ENCODE measurements around the gene CCDC106.
A peak's percentile ranks its signal among the peaks of the same experiment; 100 is the strongest.

Gene CCDC106

DNA sequence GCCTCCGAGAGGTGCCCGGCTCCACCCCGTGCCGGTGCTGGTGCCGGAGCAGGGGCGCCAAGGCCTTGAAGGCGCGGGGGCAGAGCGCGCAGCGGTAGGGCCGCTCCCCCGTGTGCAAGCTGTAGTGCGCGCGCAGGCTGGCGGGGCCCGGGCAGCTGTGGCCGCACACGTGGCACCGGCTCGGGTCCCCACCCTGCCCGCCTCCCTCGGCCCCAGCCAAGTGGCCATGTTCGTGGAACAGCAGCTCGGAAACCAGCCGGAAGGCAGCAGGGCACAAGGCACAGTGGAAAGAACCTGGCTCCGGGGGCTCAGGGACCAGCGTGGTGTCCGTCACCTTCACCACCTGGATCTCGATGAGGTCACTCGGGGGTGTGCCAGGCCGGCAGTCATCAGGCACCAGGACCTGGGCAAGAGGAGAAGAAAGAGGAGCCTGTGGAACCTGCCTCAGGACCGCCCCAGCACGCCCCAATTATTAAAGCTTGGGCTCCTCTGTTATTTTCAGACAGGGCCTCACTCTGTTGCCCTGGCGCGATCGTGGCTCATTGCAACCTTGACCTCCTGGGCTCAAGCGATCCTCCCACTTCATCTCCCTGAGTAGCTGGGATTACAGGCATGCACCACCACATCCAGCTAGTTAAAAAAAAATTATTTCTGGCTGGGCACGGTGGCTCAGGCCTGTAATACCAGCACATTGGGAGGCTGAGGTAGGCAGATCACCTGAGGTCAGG is 25.6 kb upstream of the CCDC106 start:
- Histone ChIP-seq H4K20me1 (ENCODE audit: insufficient read depth) (no peaks in the 10 kb centered on the region), H3K27ac (no peak overlapping the region)
- TF ChIP-seq, protein P1, sequence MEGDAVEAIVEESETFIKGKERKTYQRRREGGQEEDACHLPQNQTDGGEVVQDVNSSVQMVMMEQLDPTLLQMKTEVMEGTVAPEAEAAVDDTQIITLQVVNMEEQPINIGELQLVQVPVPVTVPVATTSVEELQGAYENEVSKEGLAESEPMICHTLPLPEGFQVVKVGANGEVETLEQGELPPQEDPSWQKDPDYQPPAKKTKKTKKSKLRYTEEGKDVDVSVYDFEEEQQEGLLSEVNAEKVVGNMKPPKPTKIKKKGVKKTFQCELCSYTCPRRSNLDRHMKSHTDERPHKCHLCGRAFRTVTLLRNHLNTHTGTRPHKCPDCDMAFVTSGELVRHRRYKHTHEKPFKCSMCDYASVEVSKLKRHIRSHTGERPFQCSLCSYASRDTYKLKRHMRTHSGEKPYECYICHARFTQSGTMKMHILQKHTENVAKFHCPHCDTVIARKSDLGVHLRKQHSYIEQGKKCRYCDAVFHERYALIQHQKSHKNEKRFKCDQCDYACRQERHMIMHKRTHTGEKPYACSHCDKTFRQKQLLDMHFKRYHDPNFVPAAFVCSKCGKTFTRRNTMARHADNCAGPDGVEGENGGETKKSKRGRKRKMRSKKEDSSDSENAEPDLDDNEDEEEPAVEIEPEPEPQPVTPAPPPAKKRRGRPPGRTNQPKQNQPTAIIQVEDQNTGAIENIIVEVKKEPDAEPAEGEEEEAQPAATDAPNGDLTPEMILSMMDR (conservative IDR thresholded peaks at IDR 0.05; ENCODE audit: low read depth, low read length): no peak

DNA sequence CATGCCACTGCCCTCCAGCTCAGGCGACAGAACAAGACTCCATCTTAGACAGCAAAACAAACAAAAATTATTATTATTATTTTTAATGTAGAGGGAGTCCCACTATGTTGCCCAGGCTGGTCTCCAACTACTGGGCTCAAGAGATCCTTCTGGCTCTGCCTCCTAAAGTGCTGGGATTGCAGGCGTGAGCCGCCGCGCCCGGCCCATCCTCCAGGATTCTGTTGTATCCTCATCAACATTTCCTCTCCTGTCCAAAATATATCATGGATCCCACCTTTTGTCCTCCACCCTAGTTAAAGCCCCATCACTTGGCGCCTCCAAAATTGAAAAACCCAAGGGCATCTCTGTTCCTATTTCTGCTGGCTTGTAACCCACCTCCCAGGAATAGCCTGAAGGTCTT is 24.9 kb upstream of the CCDC106 start:
- H2AFZ ChIP-seq (ENCODE audit: low read depth): no peak overlapping the region
- H3K4me3 ChIP-seq (IDR thresholded peaks at IDR 0.05; ENCODE audit: insufficient read depth, low read depth, low read length): no peak overlapping the region
- peaks cover 15% of the 10 kb centered on the region for H3K4me1 ChIP-seq (ENCODE audit: low read depth, poor library complexity, severe bottlenecking)
- TF ChIP-seq, protein P1 (conservative IDR thresholded peaks at IDR 0.05; ENCODE audit: low read depth, low read length): no peak
- no peaks in the 10 kb centered on the region; the same call in 1 of the 2 replicates for H3K27me3 ChIP-seq (ENCODE audit: insufficient read depth, low read depth)
- H3K79me2 ChIP-seq (ENCODE audit: insufficient read depth, low read depth): no peaks in the 10 kb centered on the region
- H3K9ac ChIP-seq: no peak overlapping the region
- no peak overlapping the region for H3K27ac ChIP-seq
- no peaks in the 10 kb centered on the region for H3K36me3 ChIP-seq (ENCODE audit: insufficient read depth)
- H4K20me1 ChIP-seq (ENCODE audit: insufficient read depth): no peaks in the 10 kb centered on the region
- H3K4me2 ChIP-seq: no peak overlapping the region

More for the DNA sequence above, 25.6 kb upstream of the CCDC106 start:
- no peaks in the 10 kb centered on the region; the same call in 1 of the 2 replicates for H3K27me3 ChIP-seq (ENCODE audit: insufficient read depth, low read depth)
- no peak overlapping the region for H3K9ac ChIP-seq
- no peak overlapping the region for H3K4me3 ChIP-seq (IDR thresholded peaks at IDR 0.05; ENCODE audit: insufficient read depth, low read depth, low read length)
- H3K4me2 ChIP-seq: no peak overlapping the region
- H2AFZ ChIP-seq (ENCODE audit: low read depth): no peak overlapping the region
- no peaks in the 10 kb centered on the region for H3K36me3 ChIP-seq (ENCODE audit: insufficient read depth)
- H3K79me2 ChIP-seq (ENCODE audit: insufficient read depth, low read depth): no peaks in the 10 kb centered on the region
- peaks cover 15% of the 10 kb centered on the region for H3K4me1 ChIP-seq (ENCODE audit: low read depth, poor library complexity, severe bottlenecking)

DNA sequence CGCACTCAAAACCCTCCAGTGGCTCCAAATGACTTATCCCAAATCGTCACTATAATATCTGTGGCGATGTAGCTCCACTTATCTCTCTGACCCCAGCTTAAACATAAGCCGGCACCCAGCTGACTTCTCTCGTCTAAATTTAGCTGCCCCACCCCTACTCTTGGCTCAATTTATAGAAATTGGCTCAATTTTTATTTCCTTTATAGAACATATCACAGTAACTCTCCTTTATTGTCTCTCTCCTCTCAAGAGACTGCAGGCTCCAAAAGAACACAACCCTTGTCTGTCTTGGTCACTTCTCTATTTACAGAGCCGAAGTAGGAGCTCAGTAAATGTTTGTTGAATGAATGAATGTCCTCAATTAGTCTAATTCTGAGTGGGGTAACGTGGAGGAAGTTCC is 24.5 kb upstream of the CCDC106 start:
- H3K79me2 ChIP-seq (ENCODE audit: insufficient read depth, low read depth): no peaks in the 10 kb centered on the region
- H3K4me1 ChIP-seq (ENCODE audit: low read depth, poor library complexity, severe bottlenecking): peaks cover 15% of the 10 kb centered on the region
- H4K20me1 ChIP-seq (ENCODE audit: insufficient read depth): no peaks in the 10 kb centered on the region
- no peaks in the 10 kb centered on the region for H3K36me3 ChIP-seq (ENCODE audit: insufficient read depth)
- H3K4me2 ChIP-seq: peak overlapping the region; percentile 28; the same call in 1 of the 2 replicates
- TF ChIP-seq, protein P1 (conservative IDR thresholded peaks at IDR 0.05; ENCODE audit: low read depth, low read length): no peak
- no peak overlapping the region for H3K27ac ChIP-seq
- no peaks in the 10 kb centered on the region; the same call in 1 of the 2 replicates for H3K27me3 ChIP-seq (ENCODE audit: insufficient read depth, low read depth)
- H2AFZ ChIP-seq (ENCODE audit: low read depth): no peak overlapping the region
- no peak overlapping the region for H3K4me3 ChIP-seq (IDR thresholded peaks at IDR 0.05; ENCODE audit: insufficient read depth, low read depth, low read length)
- H3K9ac ChIP-seq: no peak overlapping the region

DNA sequence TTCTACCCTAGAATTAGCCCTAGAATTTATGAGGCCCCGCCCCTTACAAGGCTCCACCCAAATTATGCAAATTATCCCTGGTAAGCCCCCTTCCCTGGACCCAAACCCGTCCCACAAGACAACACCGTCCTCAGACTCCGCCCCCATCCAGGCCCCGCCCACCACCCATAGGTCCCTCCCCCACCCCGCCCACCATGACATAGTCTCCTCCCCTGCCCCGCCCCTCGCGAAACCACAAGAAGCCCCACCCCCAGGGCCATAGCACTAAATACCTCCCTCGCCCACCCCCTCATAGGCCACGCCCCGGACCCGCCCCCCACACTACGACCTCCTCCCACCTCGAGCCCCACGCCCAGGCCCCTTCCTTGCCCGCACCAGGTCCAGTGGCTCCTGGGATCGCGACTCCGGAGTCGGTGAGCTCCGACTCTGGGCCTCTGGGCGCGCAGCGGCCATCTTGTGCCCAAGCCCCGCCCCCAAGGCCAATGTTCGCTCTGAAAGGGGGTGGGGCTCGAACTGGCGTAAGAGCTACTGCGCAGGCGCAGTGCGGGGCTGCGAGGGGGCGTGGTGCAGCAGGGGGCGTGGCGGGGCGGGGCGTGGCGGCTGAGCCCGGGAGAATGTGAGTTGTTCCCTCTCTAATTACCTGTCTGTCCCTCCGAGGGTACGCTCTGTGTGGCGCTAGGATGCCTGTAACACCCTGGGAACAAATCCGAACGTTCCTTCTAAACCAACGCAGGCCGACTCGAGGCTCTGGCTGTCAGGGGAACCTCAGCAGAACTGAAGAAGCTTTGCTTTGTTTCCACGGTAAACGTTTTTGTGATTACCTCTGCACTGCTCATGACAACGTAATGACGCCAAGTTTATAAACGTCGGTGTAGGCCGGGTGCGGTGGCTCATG is 23.7 kb upstream of the CCDC106 start, which contains the start of gene ZNF784:
Gene ZNF784 (minus strand): TSS at position 458 of the 895 bp plus-strand sequence. CDS start 5 bp downstream, at position 453.
- no peaks in the 10 kb centered on the region for H3K36me3 ChIP-seq (ENCODE audit: insufficient read depth)
- TF ChIP-seq, protein P1 (conservative IDR thresholded peaks at IDR 0.05; ENCODE audit: low read depth, low read length): no peak
- H3K27me3 ChIP-seq (ENCODE audit: insufficient read depth, low read depth): no peaks in the 10 kb centered on the region; the same call in 1 of the 2 replicates
- H3K4me2 ChIP-seq: peak within 1 kb of the TSS; percentile 47; the same call in 1 of the 2 replicates
- H3K79me2 ChIP-seq (ENCODE audit: insufficient read depth, low read depth): no peaks in the 10 kb centered on the region
- peak within 1 kb of the TSS; percentile 49; the same call in 1 of the 2 replicates for H3K9ac ChIP-seq
- H4K20me1 ChIP-seq (ENCODE audit: insufficient read depth): no peaks in the 10 kb centered on the region
- peak within 1 kb of the TSS; percentile 60 for H3K27ac ChIP-seq
- H2AFZ ChIP-seq (ENCODE audit: low read depth): peak within 1 kb of the TSS; percentile 73
- H3K4me1 ChIP-seq (ENCODE audit: low read depth, poor library complexity, severe bottlenecking): peaks cover 15% of the 10 kb centered on the region
- H3K4me3 ChIP-seq (IDR thresholded peaks at IDR 0.05; ENCODE audit: insufficient read depth, low read depth, low read length): no peak within 1 kb of the TSS

Data from KMS-11 (cell line).